Mesothelial cell of epicardium (in vitro differentiated cells): Measurements from ENCODE around the gene HMGCL. TPM values are rescaled to one million over a fixed set of nuclear protein-coding genes. Genes with fewer than 3 reads are reported as not detected.
"Not testable (repeated sequence)": the region's sequence is repeated elsewhere in the genome, so short reads cannot be mapped to it uniquely, and the experiment has no call there.

Experiments used
- DNase-seq, 2 experiments: peaks; one replicate each; pipeline ENCODE4 v3.0.0; 2021; ENCODE audit warnings: low spot score in 2 of 2; ENCODE audit not compliant: unreplicated experiment in 2 of 2
- H3K27ac Mint-ChIP-seq: 2 replicates; pipeline ENCODE4 v1.8.0; 2021; ENCODE audit warnings: mixed read lengths
- H3K27me3 Mint-ChIP-seq: 2 replicates; pipeline ENCODE4 v1.8.0; 2021; ENCODE audit warnings: low read depth, mixed read lengths
- H3K36me3 Mint-ChIP-seq: 2 replicates; pipeline ENCODE4 v1.8.0; 2021; ENCODE audit warnings: mixed read lengths
- H3K4me1 Mint-ChIP-seq: 2 replicates; pipeline ENCODE4 v1.8.0; 2021; ENCODE audit warnings: mixed read lengths
- H3K4me3 Mint-ChIP-seq: 2 replicates; pipeline ENCODE4 v1.8.0; 2021; ENCODE audit warnings: mild to moderate bottlenecking, moderate library complexity, mixed read lengths
- H3K9me3 Mint-ChIP-seq: 2 replicates; pipeline ENCODE4 v1.8.0; 2021; ENCODE audit warnings: mixed read lengths
- CTCF ChIP-seq: fragments of 200-600 bp; sonication (generic); IDR thresholded peaks from one replicate; pipeline ENCODE4 v1.5.0; 2021; ENCODE audit warnings: antibody characterized with exemption; ENCODE audit not compliant: unreplicated experiment
- total RNA-seq: library from RNA; stranded (reverse); gene quantifications from 3 replicates; pipeline ENCODE4 v1.2.1, GENCODE V29; 2021

HMGCL gene
- total RNA-seq, 1 donor from 2014 or later, result 29.2 TPM

GRCh38 chr1:23798662-23799142, 26.5 kb downstream of the HMGCL start:
- peaks cover 3% of the 10 kb centered on the region for H3K36me3 Mint-ChIP-seq
- DNase-seq, result no peak
- no peaks in the 10 kb centered on the region for H3K9me3 Mint-ChIP-seq
- H3K27me3 Mint-ChIP-seq, result no peaks in the 10 kb centered on the region
- peak overlapping the region; percentile 43 for H3K27ac Mint-ChIP-seq
- peak overlapping the region; percentile 76 for H3K4me3 Mint-ChIP-seq
- TF ChIP-seq CTCF, result no peak
- H3K4me1 Mint-ChIP-seq, result peaks cover 15% of the 10 kb centered on the region

- Mint-ChIP-seq H3K9me3 (no peaks in the 10 kb centered on the region), H3K27me3 (no peaks in the 10 kb centered on the region), H3K4me1 (peaks cover 15% of the 10 kb centered on the region), H3K36me3 (peaks cover 3% of the 10 kb centered on the region), H3K4me3 (no peak overlapping the region), H3K27ac (no peak overlapping the region)
- no peak for DNase-seq
- no peak for TF ChIP-seq CTCF
These were observed 27.5 kb downstream of the HMGCL start for GRCh38 chr1:23797478-23798448.

- H3K36me3 Mint-ChIP-seq, result peaks cover 3% of the 10 kb centered on the region
- no peak overlapping the region for H3K27ac Mint-ChIP-seq
- no peaks in the 10 kb centered on the region for H3K27me3 Mint-ChIP-seq
- no peak for TF ChIP-seq CTCF
- H3K4me3 Mint-ChIP-seq, result no peak overlapping the region
- no peaks in the 10 kb centered on the region for H3K9me3 Mint-ChIP-seq
- H3K4me1 Mint-ChIP-seq, result peaks cover 20% of the 10 kb centered on the region
- no peak for DNase-seq
These were observed 28.6 kb downstream of the HMGCL start for GRCh38 chr1:23796466-23797271.

GRCh38 chr1:23795676-23796465, 29.4 kb downstream of the HMGCL start:
- Mint-ChIP-seq H3K9me3 (no peaks in the 10 kb centered on the region), H3K27ac (no peak overlapping the region), H3K4me1 (peaks cover 20% of the 10 kb centered on the region), H3K36me3 (peaks cover 3% of the 10 kb centered on the region), H3K27me3 (no peaks in the 10 kb centered on the region), H3K4me3 (no peak overlapping the region)
- DNase-seq, result no peak
- TF ChIP-seq CTCF, result no peak

GRCh38 chr1:23794732-23795182, 30.5 kb downstream of the HMGCL start:
- H3K4me3 Mint-ChIP-seq, DNase-seq, H3K27me3 Mint-ChIP-seq, H3K9me3 Mint-ChIP-seq, H3K27ac Mint-ChIP-seq, H3K36me3 Mint-ChIP-seq: not testable (repeated sequence)
- H3K4me1 Mint-ChIP-seq, result peaks cover 26% of the 10 kb centered on the region
